Right ventricle myocardium inferior (tissue), 1 donor: ENCODE data around the gene LRP2BP. TPM values are rescaled to one million over a fixed set of nuclear protein-coding genes. Genes with fewer than 3 reads are reported as not detected.
A peak's percentile ranks its signal among the peaks of the same experiment; 100 is the strongest.

Experiments used
- ATAC-seq: fragments of 200-7000 bp; cut with Tn5 transposase; one replicate; pipeline ENCODE4 v1.9.1; 2020; ENCODE audit warnings: mild to moderate bottlenecking, moderate library complexity
- DNase-seq: peaks from one replicate; pipeline ENCODE4 v3.0.0; 2021; ENCODE audit errors: missing footprints
- intact Hi-C: fragments of 100-400 bp; cut with DNase I; formaldehyde crosslinking; loops from one replicate; pipeline ENCODE4 v1.11.0; 2022
- total RNA-seq: library from RNA; stranded (reverse); fragmentation: NEBNext Ultra II Directional; extraction: Animal tissue kit (Norgen Biotek cat#: 25700); gene quantifications from one replicate; pipeline ENCODE4 v1.2.1, GENCODE V29; 2021
- donor health status: DM: no; HTN: yes; CAD: no; lungs with severe emphysema.

LRP2BP gene
- total RNA-seq, 1 donor from 2014 or later, result 2.4 TPM

DNA sequence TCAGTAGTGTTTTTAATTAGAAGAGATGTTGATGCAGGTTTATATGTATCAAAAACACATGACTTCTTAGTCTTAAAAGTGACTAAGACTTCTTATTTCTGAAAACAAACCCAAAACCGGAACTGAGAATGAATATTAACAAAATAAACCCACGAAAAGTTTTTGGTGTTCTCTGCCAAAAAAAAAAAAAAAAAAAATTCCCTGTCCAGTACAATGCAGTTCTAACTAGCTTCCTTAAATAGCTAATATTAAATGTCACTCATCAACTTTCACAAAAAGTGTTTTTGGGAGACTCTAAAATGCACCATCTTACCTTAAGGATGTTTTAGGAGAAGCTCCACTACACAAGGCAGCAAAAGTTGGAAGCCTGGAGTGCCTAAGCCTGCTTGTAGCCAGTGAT lies 2.9 kb upstream of the LRP2BP start:
- no peak for DNase-seq
- intact Hi-C loops, result loop anchor here (10.0 kb wide), 2 partner anchors 196 to 254 kb away; partner anchors contain the start of gene SLC25A4
- ATAC-seq, result no peak

DNA sequence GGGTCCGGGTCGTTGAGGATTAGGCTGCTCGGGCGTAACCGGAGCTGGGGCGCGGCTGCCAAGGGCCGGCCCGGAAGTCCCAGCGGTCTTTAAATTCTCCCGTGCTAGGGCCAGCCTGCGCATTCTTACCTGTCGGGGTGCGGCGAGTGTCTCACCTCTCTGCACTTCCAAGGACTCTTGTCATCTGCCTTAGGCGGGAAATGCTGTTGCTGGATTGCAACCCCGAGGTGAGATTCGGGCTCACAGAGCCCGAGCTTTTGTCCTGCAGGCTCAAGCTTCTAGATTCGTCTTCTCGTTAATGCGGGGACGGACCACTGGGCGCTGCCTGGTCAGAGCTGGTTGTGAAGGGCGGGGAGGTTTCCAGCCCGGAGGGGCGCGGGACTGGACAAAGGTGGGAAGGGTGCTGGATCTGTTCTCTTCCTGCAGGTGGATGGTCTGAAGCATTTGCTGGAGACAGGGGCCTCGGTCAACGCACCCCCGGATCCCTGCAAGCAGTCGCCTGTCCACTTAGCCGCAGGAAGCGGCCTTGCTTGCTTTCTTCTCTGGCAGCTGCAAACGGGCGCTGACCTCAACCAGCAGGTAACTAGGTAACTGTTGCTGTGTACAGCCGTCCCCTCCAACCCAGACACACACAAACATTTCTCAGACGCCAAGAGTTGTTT lies 1.1 kb upstream of the LRP2BP start, which contains the start of gene ANKRD37:
TSS of gene ANKRD37 (plus strand) at position 118 of the 662 bp plus-strand sequence. CDS start at position 201, 83 bp downstream.
- intact Hi-C loops, result loop anchor here (2.0 to 10.0 kb wide), 4 partner anchors 28 to 252 kb away; partner anchors contain the start of genes SLC25A4 and UFSP2
- peak; percentile 11 for ATAC-seq
- DNase-seq, result peak; percentile 70

- intact Hi-C loops, result loop anchor here (2.0 to 10.0 kb wide), 4 partner anchors 29 to 251 kb away; partner anchors contain the start of genes SLC25A4 and UFSP2
- DNase-seq, result peak; percentile 97
- ATAC-seq, result peak; percentile 98
These were observed 416 bp upstream of the LRP2BP start for GRCh38 chr4:185395956-185396723.

GRCh38 chr4:185394568-185395237 lies 1.0 kb downstream of the LRP2BP start:
- DNase-seq, result no peak
- no peak for ATAC-seq
- intact Hi-C loops, result loop anchor here (10.0 kb wide), 2 partner anchors 200 to 250 kb away; partner anchors contain the start of gene SLC25A4

- ATAC-seq, result no peak
- intact Hi-C loops, result loop anchor here (10.0 kb wide), 2 partner anchors 203 to 247 kb away; partner anchors contain the start of gene SLC25A4
- DNase-seq, result no peak
These were observed 3.6 kb downstream of the LRP2BP start for GRCh38 chr4:185392156-185392555.

- DNase-seq, result no peak
- intact Hi-C loops, result loop anchor here (10.0 kb wide), 2 partner anchors 204 to 246 kb away; partner anchors contain the start of gene SLC25A4
- ATAC-seq, result no peak
These were observed 4.8 kb downstream of the LRP2BP start for GRCh38 chr4:185390941-185391340.

DNA sequence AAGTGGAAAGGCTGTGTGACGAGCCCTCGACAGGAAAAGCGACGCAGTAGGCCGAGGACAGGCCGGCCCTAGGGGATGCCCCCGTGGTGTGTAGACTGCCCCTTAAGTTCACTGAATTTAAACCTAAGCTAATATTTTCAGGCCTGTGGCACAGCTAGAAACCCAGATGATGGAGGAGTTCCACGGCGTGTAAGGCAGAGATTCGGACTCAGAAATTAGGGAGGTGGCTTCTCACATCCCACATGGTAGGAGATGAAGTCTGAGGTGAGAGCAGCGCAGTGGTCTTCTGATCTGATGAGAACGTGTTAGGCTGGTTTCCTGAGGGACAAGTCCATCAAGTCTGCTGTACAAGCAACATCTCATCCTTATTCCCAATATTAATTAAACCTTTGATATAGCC lies 7.8 kb downstream of the LRP2BP start:
- ATAC-seq (no peak), DNase-seq (no peak)
- intact Hi-C loops, result no loop called here

- intact Hi-C loops, result no loop called here
- peak; percentile 26 for ATAC-seq
- DNase-seq, result no peak
These were observed 10.8 kb downstream of the LRP2BP start for GRCh38 chr4:185384930-185385331.

- DNase-seq, result no peak
- intact Hi-C loops, result no loop called here
- no peak for ATAC-seq
These were observed 11.7 kb downstream of the LRP2BP start for GRCh38 chr4:185384061-185384460.

- DNase-seq (no peak), ATAC-seq (no peak)
- intact Hi-C loops, result no loop called here
These were observed 12.3 kb downstream of the LRP2BP start for GRCh38 chr4:185383451-185383850.

GRCh38 chr4:185382754-185383153 lies 13.0 kb downstream of the LRP2BP start:
- intact Hi-C loops, result no loop called here

DNA sequence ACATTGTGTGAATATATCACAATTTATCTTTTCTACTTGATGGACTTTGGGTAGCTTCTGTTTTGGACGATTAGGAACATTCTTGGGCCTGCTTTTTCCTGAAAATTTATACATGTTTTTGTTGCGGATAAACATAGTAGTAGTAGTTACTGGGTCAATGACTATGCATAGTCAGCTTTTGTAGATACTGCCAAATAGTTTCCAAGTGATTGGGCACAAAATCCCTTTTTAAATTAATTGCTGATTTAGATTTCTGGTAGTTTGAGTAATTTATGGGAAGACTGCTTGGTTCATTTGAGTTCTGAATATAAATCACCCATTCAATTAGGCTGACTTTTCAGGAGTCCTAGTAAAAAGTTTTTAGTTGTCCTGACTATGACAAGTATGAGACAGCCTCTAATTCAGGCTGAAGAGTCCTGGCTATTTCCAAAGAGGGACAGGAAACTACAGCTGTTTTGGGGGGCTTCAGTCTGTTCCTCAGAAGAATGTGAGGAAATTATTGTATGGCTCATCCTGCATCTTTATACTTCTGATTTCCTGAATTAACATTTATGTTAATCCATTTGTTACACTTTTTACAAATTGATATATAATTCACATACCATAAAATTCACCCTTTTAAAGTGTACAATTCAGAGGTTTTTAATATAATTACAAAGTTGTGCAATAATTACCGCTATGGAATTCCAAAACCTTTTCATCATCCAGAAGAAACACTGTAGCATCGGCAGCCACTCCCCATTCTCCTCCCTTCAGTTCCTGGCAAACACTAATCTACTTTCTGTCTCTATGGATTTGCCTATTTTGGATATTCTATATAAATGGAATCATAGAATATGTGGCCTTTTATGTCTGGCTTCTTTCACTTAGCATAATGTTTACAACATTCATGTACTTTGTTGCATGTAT lies 14.2 kb downstream of the LRP2BP start:
- intact Hi-C loops, result no loop called here
- ATAC-seq (no peak), DNase-seq (no peak)

More at GRCh38 chr4:185382754-185383153, 13.0 kb downstream of the LRP2BP start:
- no peak for ATAC-seq
- no peak for DNase-seq

DNA sequence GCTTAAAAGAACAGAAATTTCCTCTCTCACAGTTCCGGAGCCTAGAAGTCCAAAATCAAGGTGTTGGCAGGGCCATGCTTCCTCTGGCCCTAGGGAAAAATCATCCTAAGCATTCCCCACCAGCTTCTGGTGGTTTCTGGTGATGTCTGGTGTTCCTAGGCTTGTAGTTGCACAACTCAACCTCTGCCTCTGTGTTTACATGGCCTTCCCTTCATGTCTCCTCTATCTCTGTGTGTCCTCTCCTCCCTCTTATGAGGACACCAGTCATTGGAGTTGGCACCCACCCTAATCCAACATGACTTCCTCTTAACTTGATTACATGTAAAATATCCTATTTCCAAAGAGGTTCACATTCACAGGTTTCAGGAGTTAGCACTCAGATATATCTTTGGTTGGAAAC lies 15.4 kb downstream of the LRP2BP start:
- DNase-seq (no peak), ATAC-seq (no peak)
- intact Hi-C loops, result no loop called here

DNA sequence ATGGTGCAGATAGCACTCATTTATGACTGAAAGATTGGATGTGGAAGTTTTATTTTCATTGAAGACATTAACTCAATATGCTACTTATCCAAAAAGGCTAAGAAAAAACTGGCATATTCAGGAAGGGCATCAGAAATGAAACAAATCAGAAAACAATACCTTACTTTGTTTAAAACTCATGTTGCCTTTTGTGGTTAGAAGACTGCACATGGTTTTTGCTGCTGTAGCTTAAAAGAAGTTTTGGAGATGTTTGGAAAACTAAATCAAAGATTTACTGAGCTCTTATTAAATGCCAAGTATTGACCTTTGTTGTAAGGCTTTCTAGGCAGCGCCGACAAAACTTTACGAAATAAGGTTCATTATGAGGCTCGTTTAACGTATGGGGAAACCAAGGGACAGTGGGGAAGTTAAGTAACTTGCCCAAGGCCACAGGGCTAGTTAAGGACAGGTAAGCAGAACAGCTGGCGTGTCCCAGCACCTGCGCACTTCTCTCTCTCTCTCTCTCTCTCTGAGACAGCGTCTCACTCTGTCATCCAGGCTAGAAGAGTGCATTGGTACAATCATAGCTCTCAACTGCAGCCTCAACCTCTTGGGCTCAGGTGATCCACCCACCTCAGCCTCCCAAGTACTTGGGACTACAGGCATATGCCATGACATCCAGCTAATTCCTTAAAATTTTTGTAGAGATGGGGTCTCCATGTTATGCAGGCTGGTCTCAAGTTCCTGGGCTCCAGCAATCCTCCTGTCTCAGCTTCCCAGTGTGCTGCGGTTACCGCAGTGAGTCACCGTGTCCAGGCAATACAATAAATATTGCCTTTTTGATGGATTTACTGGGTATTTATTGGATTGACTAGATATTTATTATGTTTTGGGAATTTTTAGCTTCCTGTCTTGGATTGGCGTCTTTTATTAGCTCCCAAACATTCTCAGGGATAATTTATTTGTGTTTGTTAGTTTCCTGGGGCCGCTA lies 16.1 kb downstream of the LRP2BP start:
- no peak for ATAC-seq
- no peak for DNase-seq
- intact Hi-C loops, result no loop called here

DNA sequence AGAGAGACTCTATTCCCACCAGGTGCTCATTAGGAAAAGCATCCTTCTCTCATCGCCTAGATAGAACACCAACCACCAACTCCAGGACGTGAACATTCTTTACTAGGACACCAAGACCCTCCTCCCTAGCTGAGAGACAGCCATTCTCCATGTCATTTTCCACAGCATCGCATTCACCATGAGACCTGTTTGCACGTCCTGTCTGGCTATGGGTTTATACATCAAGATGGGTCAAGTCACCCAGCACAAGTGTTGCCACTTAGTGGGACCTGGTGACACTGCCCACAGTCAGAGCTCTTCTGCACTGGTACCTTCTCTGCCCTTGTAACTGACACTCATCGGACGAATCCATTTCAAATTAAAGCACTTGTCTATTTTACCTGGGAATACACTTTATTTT lies 17.5 kb downstream of the LRP2BP start:
- intact Hi-C loops, result no loop called here
- DNase-seq, result no peak
- no peak for ATAC-seq

- no peak for DNase-seq
- ATAC-seq, result no peak
- intact Hi-C loops, result no loop called here
These were observed 21.2 kb downstream of the LRP2BP start for GRCh38 chr4:185374573-185374972.

DNA sequence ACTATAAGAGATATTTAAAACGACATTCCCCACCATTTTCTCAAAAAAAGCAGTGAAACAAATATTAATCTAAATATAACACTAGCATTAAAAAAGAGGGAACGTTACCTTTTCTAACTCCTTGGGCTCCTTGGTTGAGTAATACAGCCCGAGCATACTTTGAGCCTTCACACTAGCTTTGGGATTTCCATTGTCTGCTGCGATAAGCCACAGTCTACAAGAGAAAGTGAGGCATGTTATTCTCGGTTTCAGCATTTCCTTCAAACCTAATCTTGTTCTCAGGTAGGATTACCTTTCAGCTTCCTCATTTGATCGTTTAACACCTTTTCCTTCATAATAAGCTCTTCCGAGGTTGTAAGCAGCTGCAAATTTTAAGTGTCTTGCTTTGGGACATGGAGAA lies 21.7 kb downstream of the LRP2BP start:
- no peak for DNase-seq
- intact Hi-C loops, result no loop called here
- no peak for ATAC-seq
